Measurements from ENCODE around the gene EPHB2.

EPHB2 gene

DNA sequence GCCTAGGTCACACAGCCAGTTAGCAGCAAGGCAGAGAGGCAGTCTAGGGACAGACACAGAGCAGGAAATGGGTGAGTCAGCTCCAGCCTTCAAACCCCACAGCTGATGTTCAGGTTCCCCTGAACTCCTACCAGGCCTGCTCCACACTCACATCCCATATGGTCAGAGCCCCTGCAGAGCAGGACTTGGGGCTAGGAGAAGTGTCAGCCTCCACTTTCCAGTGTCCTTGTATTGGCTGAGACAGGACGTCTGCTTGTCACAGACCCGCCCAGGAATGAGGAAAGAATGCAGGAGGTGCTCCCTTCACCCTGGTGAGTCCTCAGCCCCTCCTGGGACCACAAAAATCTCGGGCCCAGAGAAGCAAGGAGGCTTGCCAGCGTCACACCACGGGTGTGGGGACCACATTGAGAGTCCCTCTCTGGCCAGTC lies 169.5 kb downstream of the EPHB2 start:
- H3K4me1 Mint-ChIP-seq (ENCODE audit: low read depth), result peaks cover 7% of the 10 kb centered on the region
- no peaks in the 10 kb centered on the region for H3K9me3 Mint-ChIP-seq
- DNase-seq, result no peak
- no peaks in the 10 kb centered on the region for H3K36me3 Mint-ChIP-seq (ENCODE audit: low read depth)
- no peak overlapping the region for H3K27ac Mint-ChIP-seq
- H3K27me3 Mint-ChIP-seq, result no peaks in the 10 kb centered on the region
- no peak overlapping the region for H3K4me3 Mint-ChIP-seq

DNA sequence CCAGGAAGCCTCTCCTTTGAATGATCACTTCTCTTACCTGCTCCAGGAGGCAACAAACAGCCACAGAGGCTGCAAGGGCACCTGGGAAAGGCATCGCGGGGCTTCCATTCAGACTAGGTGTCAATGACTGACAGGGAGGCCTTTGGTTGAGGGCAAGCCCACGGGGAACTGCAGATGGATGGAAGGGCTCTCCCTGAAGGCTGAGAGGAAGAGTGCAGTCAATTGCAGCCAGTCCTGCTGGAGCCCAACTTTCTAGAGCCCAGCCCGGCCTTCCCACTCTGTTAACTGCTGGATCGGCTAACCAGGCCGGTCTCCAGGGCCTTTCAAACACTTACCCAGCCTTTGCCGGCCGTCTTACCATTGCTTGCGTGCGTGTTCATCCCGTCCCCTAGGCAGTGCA lies 172.8 kb downstream of the EPHB2 start:
- Mint-ChIP-seq H3K4me3 (no peak overlapping the region), H3K4me1 (ENCODE audit: low read depth) (peaks cover 10% of the 10 kb centered on the region), H3K9me3 (no peaks in the 10 kb centered on the region), H3K36me3 (ENCODE audit: low read depth) (no peaks in the 10 kb centered on the region), H3K27me3 (no peaks in the 10 kb centered on the region), H3K27ac (no peak overlapping the region)
- DNase-seq, result no peak

DNA sequence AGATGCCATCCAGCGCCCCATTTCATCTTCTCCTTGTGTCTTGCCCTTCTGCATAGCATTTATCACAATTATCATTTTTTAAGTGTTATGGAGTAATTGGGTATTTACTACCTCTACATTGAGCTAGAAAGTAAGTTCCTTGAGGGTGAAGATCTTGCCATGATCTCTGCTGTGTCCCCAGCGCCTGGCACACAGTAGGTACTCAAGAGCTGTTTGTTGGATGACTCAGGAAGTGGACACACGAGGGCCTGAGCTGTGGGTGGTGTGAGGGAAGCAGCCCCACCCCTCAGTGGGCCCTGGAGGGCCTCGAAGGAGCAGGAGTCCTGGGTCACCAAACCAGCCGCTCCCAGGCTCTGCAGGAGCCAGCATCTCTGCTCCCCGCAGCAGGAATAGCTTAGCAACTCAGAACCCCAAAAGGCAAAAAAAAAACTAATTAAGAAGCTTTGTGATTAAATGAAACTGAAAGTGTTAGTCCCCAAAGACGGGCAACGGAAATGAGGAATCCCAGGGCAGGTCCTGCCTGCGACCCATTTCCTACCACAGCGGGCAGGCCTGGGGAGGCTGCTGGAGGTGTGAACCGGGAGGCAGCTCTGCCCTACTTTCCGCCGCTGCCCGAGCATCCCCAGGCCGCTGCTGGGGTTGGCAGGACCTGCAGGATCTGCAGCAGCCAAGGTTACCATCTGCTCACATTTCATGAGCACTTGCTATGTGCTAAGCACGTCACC lies 174.3 kb downstream of the EPHB2 start:
- H3K27ac Mint-ChIP-seq, result no peak overlapping the region
- H3K9me3 Mint-ChIP-seq, result no peaks in the 10 kb centered on the region
- H3K36me3 Mint-ChIP-seq (ENCODE audit: low read depth), result no peaks in the 10 kb centered on the region
- no peak for DNase-seq
- H3K4me1 Mint-ChIP-seq (ENCODE audit: low read depth), result peaks cover 10% of the 10 kb centered on the region
- H3K4me3 Mint-ChIP-seq, result no peak overlapping the region
- peaks cover 4% of the 10 kb centered on the region for H3K27me3 Mint-ChIP-seq

DNA sequence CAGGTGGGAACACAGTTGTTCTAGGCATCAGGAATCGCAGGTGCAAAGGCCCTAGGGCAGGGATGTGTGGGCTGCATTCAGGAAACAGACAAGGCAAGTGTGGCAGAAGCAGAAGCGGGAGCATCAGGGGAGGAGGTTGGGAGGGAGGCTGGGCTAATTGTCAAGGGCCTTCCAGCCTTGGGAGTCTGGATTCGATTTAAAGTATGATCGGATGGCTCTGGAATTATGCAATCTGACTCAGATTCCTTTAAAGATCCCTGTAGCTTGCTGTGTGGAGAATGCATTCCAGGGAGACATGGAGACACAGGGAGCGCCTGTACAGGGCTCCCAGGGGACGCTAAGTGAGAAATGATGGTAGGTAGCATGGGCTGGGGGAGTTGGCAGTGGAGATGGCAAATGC lies 175.6 kb downstream of the EPHB2 start:
- peaks cover 4% of the 10 kb centered on the region for H3K27me3 Mint-ChIP-seq
- H3K4me1 Mint-ChIP-seq (ENCODE audit: low read depth), result peaks cover 10% of the 10 kb centered on the region
- H3K27ac Mint-ChIP-seq, result no peak overlapping the region
- no peak overlapping the region for H3K4me3 Mint-ChIP-seq
- H3K36me3 Mint-ChIP-seq (ENCODE audit: low read depth), result no peaks in the 10 kb centered on the region
- DNase-seq, result no peak
- H3K9me3 Mint-ChIP-seq, result no peaks in the 10 kb centered on the region

DNA sequence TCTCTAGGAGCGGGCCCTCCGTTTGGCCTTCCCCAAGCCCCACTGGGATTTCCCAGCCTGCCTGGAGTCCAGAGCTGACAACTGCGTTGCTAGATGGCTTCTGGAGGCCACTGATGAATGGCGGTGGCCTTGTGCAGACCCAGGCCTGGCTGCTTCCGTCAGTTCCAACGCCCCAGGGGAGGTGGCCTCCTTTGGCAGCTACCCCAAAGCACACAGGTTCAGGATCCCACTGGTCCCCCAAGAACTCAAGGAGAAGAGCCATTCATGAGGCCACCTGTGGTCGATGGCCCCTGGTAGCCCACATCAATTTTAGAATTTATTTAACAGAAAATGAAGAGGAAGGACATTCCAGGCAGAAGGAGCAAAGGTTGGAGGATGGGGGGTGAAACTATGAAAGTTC lies 176.9 kb downstream of the EPHB2 start:
- Mint-ChIP-seq H3K9me3 (no peaks in the 10 kb centered on the region), H3K27ac (no peak overlapping the region), H3K4me3 (no peak overlapping the region), H3K4me1 (ENCODE audit: low read depth) (peaks cover 10% of the 10 kb centered on the region), H3K36me3 (ENCODE audit: low read depth) (no peaks in the 10 kb centered on the region), H3K27me3 (peaks cover 10% of the 10 kb centered on the region)
- no peak for DNase-seq

DNA sequence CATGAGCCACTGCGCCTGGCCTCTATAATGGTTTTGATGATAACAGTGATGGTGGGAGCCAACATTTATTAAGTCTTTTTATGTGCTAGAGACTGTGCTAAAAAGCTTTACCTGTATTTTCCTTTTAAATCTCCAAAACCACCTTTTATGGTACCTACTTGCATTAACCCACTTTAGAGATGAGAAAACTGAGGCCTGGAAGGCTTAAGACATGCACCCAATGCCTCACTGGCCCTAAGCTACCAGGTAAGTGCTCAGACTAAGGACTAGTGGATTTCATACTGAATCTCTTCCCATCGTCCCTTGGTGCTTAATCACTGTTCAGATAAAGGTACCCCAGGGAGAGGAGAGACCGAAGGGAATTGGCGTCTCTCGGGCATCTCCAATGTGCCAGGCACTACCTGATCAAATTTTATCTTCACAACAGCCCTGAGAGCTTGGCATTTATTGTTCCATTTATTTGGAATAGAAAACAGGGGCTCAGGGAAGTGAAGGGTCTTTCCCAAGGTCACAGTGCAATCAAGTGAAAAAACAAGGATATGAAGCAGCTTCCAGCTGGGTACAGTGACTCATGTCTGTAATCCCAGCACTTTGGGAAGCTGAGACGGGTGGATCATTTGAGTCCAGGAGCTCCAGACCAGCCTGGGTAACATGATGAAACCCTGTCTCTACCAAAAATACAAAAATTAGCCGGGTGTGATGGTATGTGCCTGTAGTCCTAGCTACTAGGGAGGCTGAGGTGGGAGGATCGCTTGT lies 177.9 kb downstream of the EPHB2 start:
- Mint-ChIP-seq H3K9me3 (no peaks in the 10 kb centered on the region), H3K27ac (no peak overlapping the region), H3K27me3 (peaks cover 10% of the 10 kb centered on the region), H3K4me1 (ENCODE audit: low read depth) (peaks cover 10% of the 10 kb centered on the region), H3K36me3 (ENCODE audit: low read depth) (no peaks in the 10 kb centered on the region), H3K4me3 (no peak overlapping the region)
- no peak for DNase-seq

DNA sequence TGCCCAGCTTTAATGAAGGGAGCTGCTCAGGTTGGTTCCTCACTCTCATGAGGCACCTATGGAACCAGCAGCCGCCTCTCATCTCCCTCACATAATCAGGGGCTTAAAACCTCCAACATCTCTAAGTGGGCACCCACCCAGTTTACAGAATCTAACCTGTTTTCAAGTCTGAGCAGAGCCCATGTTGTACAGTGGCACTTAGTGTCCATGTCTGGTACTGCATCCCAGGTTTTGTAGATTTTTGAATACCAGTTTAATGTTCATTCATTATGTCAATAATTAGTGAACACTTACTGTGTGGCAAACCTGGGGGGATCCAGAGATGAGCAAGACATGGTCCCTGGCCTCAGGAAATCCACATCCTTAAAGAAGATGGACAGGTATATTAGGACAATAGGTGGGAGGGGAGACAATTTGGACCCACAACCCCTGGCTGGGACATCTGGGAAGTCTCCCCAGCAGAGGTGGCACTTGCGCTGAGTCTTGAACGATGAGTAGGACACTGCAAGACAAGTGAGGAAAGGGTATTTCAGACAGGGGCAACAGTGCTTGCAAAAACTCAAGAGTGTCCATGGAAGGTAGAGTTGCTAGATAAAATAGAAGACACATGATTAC lies 178.7 kb downstream of the EPHB2 start:
- no peak overlapping the region for H3K27ac Mint-ChIP-seq

DNA sequence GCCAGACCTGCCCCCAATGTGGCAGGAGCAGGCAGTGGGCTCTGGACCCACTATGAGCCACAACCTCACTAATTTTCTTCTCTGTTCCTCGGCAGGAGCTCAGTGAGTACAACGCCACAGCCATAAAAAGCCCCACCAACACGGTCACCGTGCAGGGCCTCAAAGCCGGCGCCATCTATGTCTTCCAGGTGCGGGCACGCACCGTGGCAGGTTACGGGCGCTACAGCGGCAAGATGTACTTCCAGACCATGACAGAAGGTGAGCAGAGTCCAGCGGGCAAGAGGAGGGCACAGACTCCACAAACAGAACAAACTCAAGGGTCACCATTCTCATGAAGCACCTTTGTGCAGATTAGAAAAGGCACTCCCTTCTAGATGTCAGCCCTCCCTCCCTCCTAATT lies 182.2 kb downstream of the EPHB2 start:
- Mint-ChIP-seq H3K27ac (no peak overlapping the region), H3K36me3 (ENCODE audit: low read depth) (no peaks in the 10 kb centered on the region), H3K27me3 (peaks cover 23% of the 10 kb centered on the region), H3K4me3 (no peak overlapping the region), H3K4me1 (ENCODE audit: low read depth) (no peaks in the 10 kb centered on the region), H3K9me3 (no peaks in the 10 kb centered on the region)
- no peak for DNase-seq

More for the DNA sequence above, 178.7 kb downstream of the EPHB2 start:
- DNase-seq, result no peak
- H3K27me3 Mint-ChIP-seq, result peaks cover 10% of the 10 kb centered on the region
- H3K9me3 Mint-ChIP-seq, result no peaks in the 10 kb centered on the region
- no peaks in the 10 kb centered on the region for H3K36me3 Mint-ChIP-seq (ENCODE audit: low read depth)
- no peak overlapping the region for H3K4me3 Mint-ChIP-seq
- peaks cover 10% of the 10 kb centered on the region for H3K4me1 Mint-ChIP-seq (ENCODE audit: low read depth)

DNA sequence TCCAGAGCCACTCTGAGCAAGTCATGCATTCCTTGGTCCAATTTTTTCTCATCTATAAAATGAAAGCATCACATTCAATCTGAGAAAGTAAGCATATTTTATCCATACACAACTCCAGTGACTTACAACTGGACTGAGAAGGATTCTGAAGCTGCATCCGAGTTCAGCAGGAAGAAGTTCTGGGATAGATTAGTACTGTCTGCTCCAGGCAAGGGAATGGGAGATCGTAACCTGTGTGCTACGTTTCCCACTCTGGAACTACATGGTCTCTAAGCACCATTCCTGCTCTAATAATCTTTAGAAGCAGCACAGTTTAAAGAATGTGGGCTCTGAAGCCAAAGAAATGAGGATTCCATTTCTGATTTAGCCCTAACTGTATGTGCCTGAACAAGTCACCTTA lies 182.7 kb downstream of the EPHB2 start:
- H3K36me3 Mint-ChIP-seq (ENCODE audit: low read depth), result no peaks in the 10 kb centered on the region
- H3K27me3 Mint-ChIP-seq, result peaks cover 25% of the 10 kb centered on the region
- no peaks in the 10 kb centered on the region for H3K4me1 Mint-ChIP-seq (ENCODE audit: low read depth)
- no peak overlapping the region for H3K4me3 Mint-ChIP-seq
- DNase-seq, result no peak
- no peaks in the 10 kb centered on the region for H3K9me3 Mint-ChIP-seq
- H3K27ac Mint-ChIP-seq, result no peak overlapping the region

DNA sequence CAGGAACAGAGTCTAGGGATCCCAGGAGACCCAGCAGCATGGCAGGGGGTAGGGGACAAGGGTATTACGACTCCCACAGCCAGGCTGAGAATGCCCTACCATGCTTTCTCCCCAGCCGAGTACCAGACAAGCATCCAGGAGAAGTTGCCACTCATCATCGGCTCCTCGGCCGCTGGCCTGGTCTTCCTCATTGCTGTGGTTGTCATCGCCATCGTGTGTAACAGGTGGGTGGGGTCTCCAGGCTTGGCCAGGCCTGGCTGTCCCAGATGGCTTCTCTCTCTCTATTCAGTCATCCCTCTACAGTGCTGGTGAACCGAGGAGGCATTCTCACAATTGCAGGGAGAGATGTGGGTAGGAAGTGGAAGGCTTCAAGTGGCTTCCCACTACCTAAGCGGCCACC lies 184.7 kb downstream of the EPHB2 start:
- H3K27me3 Mint-ChIP-seq, result peaks cover 25% of the 10 kb centered on the region
- H3K4me1 Mint-ChIP-seq (ENCODE audit: low read depth), result no peaks in the 10 kb centered on the region
- H3K4me3 Mint-ChIP-seq, result no peak overlapping the region
- no peak overlapping the region for H3K27ac Mint-ChIP-seq
- DNase-seq, result no peak
- no peaks in the 10 kb centered on the region for H3K36me3 Mint-ChIP-seq (ENCODE audit: low read depth)
- H3K9me3 Mint-ChIP-seq, result no peaks in the 10 kb centered on the region

DNA sequence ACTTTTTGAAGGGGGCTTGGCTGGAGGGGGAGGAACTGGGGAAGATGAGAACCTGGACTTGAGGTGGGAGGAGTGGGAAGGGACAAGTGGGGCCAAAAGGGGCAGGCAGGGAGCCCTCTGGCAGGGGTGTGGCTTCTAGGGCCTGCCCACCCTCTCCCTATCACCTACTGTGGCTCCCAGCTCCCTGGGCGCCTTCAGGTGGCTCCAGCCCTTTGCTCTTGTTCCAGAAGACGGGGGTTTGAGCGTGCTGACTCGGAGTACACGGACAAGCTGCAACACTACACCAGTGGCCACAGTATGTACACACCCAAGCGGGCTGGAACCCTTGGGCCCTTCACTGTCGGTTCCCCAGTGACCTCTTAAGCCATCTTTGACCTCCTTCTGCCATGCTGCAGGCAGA lies 185.5 kb downstream of the EPHB2 start:
- Mint-ChIP-seq H3K36me3 (ENCODE audit: low read depth) (no peaks in the 10 kb centered on the region), H3K4me3 (no peak overlapping the region), H3K9me3 (no peaks in the 10 kb centered on the region), H3K4me1 (ENCODE audit: low read depth) (no peaks in the 10 kb centered on the region), H3K27ac (no peak overlapping the region), H3K27me3 (peaks cover 27% of the 10 kb centered on the region)
- DNase-seq, result no peak

DNA sequence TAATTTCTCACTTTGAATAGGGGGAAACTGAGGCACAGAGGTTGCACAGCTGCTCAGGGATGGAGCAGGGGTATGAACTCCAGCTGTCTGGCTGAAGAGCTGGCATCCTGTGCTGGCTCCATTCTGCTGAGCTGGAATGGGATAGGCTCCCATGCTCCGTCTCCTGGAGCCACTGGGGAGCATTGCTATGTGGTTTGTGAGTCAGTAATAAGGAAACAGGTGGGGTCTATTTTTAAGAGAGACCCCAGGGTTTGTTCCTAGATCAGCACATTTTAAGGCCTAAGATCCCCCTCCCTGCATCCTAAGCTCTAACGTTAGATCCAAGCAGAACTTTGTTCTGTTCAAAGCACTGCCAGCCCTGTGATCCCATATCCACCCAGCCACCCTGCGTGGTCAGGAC lies 189.8 kb downstream of the EPHB2 start:
- Mint-ChIP-seq H3K36me3 (ENCODE audit: low read depth) (no peaks in the 10 kb centered on the region), H3K4me1 (ENCODE audit: low read depth) (no peaks in the 10 kb centered on the region), H3K27me3 (peaks cover 19% of the 10 kb centered on the region), H3K27ac (no peak overlapping the region), H3K4me3 (no peak overlapping the region), H3K9me3 (no peaks in the 10 kb centered on the region)
- DNase-seq, result no peak

DNA sequence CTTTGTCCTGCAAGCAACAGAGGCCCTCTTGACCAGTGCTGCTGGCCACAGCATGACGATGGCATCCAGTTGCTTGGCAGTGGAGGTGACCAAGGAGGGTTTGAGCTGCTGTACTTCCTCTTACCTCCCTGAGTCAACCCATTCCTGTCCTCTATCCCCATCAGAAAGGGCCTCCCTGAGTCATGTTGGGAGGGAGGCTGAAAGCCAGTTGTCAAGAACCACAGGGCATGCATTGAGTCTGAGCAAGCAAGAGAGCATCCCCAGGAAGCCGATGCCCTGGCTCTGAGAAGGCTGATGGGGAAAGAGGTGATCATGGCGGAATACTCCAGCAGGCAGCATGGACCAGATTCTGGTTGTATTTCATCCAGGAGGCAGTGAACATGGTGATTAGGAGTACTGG lies 192.5 kb downstream of the EPHB2 start:
- H3K4me1 Mint-ChIP-seq (ENCODE audit: low read depth), result no peaks in the 10 kb centered on the region
- no peak overlapping the region for H3K4me3 Mint-ChIP-seq

DNA sequence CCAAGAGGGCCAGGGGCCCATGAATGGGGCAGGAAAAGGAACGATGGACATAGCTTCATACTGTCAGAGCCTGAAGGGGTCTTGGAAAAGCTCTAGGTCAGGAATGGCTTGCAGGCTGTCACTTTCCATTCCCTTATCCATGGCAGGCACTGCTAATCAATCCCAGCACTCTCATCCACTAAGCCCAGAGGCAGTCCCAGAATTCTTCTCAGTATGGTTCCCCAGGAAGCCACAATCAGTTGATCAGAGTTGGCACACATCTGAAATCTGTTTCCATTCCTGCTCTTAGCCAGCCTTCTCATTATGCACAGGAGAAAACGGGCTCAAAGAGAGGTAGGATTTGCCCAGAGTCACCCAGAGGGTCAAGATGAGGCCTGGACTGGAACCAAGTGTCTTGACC lies 196.3 kb downstream of the EPHB2 start:
- DNase-seq, result no peak
- H3K27me3 Mint-ChIP-seq, result no peaks in the 10 kb centered on the region
- H3K4me3 Mint-ChIP-seq, result no peak overlapping the region
- H3K4me1 Mint-ChIP-seq (ENCODE audit: low read depth), result no peaks in the 10 kb centered on the region
- no peak overlapping the region for H3K27ac Mint-ChIP-seq
- H3K36me3 Mint-ChIP-seq (ENCODE audit: low read depth), result no peaks in the 10 kb centered on the region
- no peaks in the 10 kb centered on the region for H3K9me3 Mint-ChIP-seq

More for the DNA sequence above, 192.5 kb downstream of the EPHB2 start:
- Mint-ChIP-seq H3K36me3 (ENCODE audit: low read depth) (no peaks in the 10 kb centered on the region), H3K27ac (no peak overlapping the region), H3K27me3 (peaks cover 11% of the 10 kb centered on the region), H3K9me3 (no peaks in the 10 kb centered on the region)
- no peak for DNase-seq

DNA sequence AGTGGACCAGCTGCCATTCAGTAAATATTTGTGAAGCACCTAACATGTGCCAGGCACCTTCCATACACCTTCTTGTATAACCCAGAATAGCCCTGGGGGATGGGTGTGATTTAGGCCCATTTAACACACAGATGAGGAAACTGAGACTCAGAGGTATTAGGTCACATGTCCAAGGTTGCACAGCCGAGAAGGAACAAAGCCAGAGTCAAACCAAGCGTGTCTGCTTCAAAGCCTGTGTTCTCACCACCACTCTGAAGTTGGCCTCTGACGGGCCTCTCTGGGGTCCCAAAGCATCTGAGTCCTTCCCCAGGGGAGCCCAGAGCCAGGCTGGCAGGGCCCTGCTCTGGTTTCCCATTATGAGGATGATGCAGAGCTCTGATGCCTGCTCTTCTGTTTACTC lies 196.9 kb downstream of the EPHB2 start:
- no peaks in the 10 kb centered on the region for H3K27me3 Mint-ChIP-seq
- no peak overlapping the region for H3K4me3 Mint-ChIP-seq
- no peaks in the 10 kb centered on the region for H3K36me3 Mint-ChIP-seq (ENCODE audit: low read depth)
- no peak overlapping the region for H3K27ac Mint-ChIP-seq
- no peaks in the 10 kb centered on the region for H3K4me1 Mint-ChIP-seq (ENCODE audit: low read depth)
- no peaks in the 10 kb centered on the region for H3K9me3 Mint-ChIP-seq
- DNase-seq, result no peak
